HG03135 (cell line): Measurements from ENCODE around the gene MTHFSD.

ENCODE experiments used
- ATAC-seq: cut with Tn5 transposase; IDR thresholded peaks from one replicate; pipeline ENCODE4 v1.9.1; 2021; ENCODE audit warnings: mild to moderate bottlenecking, moderate library complexity; ENCODE audit not compliant: unreplicated experiment

Gene MTHFSD

DNA sequence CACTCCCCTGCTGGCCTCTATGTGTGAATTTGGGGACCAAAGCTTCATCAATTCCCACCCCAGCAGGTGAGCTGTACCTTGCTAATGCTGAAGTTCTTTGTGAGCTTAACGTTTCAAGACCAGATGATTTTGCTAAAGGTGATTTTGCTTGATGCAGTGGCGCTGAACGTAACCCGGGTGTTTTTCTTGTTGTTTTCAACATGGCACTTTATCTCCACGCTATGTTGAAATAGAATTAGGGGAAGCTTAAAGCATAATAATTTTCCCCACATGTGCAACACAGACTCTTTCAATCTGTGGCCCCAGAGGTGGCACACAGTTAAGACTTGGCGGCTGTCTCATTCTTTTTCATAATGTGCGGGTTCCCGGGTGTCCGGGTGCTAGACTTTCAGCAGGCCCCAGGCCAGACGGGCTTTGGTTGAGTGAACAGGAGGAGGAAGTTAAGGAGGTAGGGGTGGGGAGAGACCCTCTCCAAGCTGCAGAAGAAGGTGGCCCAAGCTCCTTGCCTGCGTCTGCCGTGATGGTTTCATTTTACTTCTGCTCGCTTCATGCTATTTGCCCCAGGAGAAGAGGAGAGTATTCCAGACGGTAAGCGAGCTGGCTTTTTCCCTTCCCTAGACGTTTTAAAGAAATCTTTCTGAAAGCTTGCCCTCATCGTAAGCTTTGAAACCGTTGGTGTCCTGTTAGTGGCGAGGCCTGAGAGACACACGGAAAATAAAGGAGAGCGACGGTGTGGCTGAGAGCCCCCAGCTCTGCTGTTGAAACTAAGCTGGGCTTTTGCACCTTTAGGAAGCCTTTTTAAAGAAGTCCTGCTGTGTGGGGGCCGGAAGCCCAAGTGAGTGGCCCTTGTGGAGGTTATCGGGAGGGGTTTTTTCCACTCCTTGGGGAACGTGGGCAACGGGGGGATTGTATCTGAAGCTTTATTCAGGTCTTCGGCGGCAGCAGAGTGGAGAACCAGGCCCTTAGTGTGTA, 15.8 kb upstream of the MTHFSD start:
- ATAC-seq, result no peak

DNA sequence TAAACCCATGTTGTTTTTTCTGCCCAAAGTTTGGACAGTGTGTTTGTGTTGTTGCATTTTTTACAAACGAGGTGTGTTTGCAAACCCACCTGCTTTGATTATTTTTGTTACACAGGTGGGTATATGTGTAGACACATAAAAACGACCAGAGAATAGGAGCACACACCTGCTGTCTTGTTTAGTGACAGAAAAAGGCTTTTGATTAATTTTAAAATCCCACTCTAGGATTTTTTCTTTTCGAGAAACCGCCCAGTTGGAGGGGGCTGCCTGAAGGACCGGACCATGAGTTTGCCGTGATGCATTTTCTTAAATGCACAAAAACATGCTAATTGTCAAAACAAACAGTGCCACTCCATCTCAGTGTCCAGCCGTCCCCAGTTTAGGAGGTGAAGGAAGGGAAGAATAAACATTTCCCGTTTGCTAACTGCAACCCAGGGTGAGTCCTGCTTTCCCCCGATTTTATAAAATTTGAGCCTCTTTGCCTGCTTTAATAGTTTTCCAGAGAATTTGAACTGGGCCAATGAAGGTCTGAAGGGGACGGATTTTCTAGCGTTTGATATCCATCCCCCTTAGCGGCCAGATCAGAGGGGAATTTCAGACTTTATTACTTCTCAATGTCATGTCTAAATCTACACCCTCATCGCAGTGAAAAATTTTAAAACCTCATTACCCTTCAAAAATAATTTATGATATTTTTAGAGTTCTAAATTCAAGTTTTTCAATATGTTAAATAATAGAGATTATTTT, 14.8 kb upstream of the MTHFSD start:
- ATAC-seq, result no peak

DNA sequence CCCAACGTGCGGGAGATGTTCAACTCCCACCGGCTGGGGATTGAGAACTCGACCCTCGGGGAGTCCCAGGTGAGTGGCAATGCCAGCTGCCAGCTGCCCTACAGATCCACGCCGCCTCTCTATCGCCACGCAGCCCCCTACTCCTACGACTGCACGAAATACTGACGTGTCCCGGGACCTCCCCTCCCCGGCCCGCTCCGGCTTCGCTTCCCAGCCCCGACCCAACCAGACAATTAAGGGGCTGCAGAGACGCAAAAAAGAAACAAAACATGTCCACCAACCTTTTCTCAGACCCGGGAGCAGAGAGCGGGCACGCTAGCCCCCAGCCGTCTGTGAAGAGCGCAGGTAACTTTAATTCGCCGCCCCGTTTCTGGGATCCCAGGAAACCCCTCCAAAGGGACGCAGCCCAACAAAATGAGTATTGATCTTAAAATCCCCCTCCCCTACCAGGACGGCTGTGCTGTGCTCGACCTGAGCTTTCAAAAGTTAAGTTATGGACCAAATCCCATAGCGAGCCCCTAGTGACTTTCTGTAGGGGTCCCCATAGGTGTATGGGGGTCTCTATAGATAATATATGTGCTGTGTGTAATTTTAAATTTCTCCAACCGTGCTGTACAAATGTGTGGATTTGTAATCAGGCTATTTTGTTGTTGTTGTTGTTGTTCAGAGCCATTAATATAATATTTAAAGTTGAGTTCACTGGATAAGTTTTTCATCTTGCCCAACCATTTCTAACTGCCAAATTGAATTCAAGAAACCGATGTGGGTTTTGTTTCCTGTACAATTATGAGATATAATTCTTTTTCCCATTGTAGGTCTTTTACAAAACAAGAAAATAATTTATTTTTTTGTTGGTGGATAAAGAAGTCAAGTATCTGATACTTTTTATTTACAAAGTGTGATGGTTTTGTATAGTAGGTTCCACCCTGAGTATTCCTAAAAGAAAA, 13.9 kb upstream of the MTHFSD start:
- no peak for ATAC-seq

DNA sequence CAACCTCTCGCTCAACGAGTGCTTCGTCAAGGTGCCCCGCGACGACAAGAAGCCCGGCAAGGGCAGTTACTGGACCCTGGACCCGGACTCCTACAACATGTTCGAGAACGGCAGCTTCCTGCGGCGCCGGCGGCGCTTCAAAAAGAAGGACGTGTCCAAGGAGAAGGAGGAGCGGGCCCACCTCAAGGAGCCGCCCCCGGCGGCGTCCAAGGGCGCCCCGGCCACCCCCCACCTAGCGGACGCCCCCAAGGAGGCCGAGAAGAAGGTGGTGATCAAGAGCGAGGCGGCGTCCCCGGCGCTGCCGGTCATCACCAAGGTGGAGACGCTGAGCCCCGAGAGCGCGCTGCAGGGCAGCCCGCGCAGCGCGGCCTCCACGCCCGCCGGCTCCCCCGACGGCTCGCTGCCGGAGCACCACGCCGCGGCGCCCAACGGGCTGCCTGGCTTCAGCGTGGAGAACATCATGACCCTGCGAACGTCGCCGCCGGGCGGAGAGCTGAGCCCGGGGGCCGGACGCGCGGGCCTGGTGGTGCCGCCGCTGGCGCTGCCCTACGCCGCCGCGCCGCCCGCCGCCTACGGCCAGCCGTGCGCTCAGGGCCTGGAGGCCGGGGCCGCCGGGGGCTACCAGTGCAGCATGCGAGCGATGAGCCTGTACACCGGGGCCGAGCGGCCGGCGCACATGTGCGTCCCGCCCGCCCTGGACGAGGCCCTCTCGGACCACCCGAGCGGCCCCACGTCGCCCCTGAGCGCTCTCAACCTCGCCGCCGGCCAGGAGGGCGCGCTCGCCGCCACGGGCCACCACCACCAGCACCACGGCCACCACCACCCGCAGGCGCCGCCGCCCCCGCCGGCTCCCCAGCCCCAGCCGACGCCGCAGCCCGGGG, 12.9 kb upstream of the MTHFSD start:
- ATAC-seq, result no peak

DNA sequence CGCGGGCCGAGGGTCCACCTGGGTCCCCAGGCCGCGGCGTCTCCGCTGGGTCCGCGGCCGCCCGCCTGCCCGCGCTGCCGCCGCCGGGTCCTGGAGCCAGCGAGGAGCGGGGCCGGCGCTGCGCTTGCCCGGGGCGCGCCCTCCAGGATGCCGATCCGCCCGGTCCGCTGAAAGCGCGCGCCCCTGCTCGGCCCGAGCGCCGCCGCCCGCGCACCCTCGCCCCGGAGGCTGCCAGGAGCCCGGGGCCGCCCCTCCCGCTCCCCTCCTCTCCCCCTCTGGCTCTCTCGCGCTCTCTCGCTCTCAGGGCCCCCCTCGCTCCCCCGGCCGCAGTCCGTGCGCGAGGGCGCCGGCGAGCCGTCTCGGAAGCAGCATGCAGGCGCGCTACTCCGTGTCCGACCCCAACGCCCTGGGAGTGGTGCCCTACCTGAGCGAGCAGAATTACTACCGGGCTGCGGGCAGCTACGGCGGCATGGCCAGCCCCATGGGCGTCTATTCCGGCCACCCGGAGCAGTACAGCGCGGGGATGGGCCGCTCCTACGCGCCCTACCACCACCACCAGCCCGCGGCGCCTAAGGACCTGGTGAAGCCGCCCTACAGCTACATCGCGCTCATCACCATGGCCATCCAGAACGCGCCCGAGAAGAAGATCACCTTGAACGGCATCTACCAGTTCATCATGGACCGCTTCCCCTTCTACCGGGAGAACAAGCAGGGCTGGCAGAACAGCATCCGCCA, 12.1 kb upstream of the MTHFSD start:
- no peak for ATAC-seq

DNA sequence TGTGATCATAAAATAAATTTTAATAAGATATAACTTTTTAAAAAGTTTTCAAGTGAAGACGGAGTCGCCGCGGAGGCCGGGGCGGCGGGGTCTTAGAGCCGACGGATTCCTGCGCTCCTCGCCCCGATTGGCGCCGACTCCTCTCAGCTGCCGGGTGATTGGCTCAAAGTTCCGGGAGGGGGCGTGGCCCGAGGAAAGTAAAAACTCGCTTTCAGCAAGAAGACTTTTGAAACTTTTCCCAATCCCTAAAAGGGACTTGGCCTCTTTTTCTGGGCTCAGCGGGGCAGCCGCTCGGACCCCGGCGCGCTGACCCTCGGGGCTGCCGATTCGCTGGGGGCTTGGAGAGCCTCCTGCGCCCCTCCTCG, 11.5 kb upstream of the MTHFSD start, which contains the start of gene FOXC2:
FOXC2 (plus strand) TSS at position 229 of the 365 bp plus-strand sequence. CDS start 507 bp downstream, outside the sequence.
- ATAC-seq, result no peak

DNA sequence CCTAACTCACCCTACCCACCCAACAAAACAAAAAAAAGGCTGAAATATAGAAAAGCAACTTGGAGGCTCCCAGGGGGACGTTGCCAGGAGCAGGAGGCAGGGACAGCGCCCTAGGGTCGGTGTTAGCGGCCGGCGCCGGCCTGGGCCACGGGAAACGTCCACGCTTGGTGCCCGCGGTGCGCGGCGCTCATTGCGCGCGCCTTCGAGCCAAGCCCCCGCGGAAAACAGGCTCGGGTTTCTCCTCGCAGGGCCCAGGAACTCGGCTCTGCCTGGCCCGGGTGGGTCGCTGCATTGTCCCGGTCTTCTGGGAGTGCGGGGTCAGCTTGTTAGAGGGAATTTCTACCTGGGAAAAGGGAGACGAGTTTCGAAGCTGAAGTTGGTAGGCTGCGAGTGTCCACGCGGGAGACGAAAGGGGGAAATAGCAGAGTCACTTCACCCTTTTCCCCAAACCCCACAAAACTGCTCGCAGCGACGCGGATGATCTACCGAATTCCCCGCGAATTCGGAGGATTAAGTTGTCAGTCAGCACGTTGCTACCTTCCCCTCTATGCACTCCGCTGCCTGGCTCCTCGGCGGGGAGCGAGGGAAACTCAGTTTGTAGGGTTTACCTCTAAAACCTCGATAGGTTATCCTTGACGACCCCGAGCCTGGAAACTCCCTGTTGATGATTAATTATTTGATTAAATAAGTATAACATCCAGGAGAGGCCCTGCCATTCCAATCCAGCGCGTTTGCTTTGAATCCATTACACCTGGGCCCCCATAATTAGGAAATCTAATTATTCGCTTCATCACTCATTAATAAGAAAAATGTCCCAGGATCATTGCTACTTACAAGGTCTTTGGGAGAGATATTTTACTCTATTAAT, 10.8 kb upstream of the MTHFSD start:
- ATAC-seq, result no peak

DNA sequence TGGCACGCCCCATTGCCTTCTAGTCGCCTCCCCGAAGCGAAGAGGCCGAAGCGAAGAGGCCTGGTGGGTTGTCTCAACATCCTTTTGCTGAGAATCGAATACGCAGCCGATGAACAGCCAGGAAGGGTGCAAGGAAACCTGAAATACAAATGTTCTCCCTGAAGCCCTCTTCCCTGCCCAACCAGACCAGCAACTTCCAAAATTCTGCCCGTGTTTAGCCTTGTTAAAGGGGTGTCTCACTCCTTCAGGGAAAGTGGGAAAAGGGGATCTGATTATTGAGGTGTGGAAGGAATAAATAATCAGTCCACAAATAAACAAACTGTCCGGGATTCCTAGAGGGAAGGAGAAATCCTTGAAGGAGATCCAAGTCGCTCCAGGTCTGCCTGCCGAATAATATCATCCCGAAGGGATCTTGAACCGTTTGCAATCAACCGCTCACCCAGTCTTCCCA, 10.2 kb upstream of the MTHFSD start:
- ATAC-seq, result no peak

DNA sequence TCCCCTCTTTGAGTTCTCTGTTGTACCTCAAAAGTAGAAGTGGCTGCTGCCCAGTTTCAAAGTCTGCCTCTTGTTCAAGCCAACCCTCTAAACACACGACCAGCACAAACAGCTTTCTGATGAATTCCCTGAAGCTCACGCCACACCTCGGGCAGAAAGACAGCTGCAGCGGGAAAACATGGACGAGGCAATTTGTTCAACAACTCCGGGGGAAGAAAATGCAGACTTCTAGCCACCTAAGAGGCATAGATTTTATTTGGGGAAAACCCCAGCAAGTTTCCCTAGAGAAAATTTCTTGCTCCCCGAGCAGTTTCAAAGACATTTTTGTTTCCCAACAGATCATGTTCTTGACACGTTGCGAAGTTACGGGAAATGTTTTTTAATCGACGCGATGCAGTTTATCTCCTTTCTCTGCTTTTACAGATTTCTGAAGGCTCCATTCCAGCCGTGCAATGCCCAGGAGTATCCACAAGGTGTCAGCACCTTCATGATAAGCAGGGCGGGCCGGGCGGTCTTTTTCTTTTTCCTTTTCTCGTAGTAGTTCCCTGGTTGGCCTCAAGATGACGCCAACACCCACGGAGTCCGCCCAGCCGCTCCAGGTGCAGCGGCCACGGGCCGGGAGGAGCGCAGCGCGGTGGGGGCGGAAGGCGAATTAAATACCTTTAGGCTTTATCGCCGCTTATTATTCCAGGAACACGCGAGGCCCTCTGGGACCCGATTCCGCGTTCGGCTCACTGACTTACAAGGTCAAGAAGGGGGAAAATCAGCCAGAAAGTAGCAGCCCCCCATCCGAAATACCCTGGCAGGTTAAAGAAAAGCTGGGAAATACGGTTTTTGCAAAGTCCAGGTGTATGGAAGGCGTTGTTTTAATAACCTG, 8.7 kb upstream of the MTHFSD start:
- peak; percentile 68 for ATAC-seq

DNA sequence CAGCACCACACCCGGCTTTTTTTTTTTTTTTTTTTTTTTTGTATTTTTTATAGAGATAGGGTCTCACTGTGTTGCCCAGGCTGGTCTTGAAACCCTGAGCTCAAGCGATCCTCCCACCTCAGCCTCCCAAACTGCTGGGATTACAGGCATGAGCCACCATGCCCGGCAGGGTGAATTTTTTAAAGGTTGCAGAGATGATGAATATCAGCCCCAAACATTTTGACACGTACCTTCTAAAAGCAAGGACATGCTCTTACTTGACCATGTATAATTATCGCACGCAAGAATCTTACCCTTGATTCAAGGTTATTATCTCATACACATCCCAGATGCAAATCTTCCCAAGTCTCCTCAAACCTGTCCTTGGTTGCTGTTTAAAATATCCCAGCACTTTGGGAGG, 7.3 kb upstream of the MTHFSD start:
- ATAC-seq, result no peak

DNA sequence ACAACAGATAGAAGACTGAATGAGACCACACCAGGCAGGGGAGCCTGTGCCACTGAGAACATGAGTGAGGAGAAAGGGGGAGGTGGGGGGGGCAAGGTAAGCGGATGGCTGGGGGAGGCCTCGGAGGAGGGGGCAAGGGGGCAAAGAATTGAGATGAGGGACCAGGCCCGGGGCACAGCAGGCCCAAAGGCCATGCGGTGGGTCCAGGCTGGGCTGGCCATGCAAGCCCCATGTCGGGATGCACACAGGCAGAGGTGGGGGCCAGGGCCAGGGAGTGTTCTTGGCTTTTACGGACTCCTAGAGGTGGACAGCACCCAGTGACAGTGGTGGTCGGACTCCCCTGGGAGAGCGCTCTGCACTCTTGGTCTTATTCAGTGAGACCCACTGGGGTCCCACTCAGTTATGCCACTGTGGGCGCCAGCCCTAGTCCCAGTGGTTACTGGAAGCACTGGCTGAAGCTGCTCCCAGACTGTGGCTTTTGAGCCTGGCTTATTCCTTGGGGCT, 4.8 kb upstream of the MTHFSD start:
- ATAC-seq, result no peak

DNA sequence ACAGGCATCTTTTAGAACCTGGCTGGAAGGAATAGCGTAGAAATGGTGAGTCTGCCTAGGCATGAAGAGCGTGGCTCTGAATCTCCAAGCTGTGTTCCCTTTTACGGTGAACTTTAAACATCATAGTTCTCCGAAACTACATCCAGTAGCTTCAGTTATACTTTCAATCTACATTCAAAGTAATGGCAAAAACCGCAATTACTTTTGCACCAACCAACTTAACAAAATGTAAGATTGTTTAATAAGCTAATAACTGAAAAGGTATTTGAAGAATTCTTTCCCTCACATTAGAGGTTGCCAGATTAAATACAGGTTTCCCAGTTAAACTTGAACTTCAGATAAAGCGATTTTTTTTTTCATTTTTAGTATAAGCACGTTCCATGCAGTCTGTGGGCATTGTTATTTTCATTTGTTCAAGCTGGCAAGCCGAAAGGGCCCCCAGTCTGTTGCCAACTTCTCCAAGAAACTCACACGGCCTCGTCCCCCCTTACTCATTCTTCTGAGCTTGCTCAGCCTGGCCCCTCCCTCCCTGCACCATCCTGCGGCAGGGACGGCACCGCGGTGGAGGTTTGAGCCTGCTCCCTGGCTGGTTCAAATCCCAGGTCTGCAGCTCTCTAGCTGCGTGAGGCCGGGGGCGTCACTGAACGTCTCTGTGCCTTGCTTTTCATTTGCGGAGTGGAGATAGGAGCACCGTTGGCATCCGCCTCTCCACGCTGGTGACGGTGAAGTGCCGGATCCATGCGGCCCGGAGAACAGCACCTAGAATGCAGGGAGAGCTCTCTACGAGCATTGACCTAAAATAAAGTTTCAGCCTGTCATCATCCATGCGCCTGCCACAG, 3.5 kb upstream of the MTHFSD start:
- ATAC-seq, result no peak

DNA sequence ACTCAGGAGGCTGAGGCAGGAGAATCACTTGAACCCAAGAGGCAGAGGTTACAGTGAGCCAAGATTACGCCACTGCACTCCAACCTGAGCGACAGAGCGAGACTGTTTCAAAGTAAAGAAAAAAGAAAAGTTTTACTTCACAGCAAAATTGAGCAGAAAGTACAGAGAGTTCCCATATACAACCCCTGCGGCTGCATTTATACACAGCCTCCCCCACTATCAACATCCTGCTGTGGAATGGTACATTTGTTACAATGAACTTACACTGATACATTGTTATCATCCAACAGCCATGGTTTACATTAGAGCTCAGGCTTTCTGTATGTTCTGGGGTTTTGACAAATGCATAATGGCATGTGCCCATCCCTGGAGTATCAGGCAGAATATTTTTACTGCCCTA, 2.6 kb upstream of the MTHFSD start:
- ATAC-seq, result no peak

DNA sequence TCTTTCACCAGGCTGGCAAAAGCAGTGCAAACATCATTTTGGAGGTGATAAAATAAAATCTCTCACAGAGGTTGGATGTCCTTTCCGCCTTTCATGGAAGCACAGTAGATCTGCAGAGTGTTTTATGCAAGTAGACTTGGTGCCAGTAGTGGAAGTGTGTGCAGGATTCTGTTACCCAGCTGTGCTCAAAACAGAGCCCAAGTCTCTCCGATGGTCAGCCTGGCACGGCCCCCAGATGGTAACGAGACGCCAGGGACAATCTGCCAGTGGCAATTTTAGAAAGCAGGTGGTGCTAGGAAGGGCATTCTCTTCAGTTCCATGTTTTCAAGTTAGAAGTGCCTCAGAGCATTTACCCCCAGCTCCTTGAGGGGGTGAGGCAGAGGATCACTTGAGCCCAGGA, 1.5 kb upstream of the MTHFSD start:
- ATAC-seq, result no peak

DNA sequence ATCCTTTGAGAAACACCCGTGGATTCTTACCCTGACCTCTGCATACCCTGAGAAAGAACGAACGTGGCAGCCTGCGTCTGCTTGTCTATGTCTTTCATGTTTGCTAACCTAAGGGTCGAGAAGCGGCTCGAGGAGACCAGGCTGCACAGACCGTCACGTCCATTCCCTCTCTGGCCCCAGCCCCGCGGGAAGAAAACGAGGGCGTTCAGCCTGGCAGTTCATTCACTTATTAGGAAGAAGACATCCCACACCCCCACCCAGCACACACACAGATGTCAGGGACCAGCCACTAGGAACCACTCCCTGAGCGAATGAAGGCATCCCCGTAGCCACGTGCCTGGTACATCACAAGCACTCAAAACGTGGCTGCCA, 655 bp upstream of the MTHFSD start:
- no peak for ATAC-seq

DNA sequence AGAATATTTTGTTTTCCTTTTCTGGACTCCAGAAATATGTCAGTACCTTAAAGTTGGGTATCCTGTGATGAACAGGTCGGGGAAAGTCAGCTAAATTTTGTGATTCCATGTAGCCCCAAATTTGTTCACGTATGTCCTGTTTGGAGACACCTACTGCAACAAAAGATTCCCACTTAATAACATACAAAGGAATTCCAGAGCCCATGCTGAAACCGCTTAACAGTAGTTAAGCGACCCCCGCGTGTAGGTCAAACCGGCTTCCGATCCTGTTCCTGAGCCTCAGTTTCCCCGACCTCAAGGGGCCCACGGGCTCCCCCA, 477 bp downstream of the MTHFSD start:
- no peak for ATAC-seq
